Psoas muscle (tissue), 8 donors: Measurements from ENCODE around the gene MGRN1. TPM values are rescaled to one million over a fixed set of nuclear protein-coding genes. Genes with fewer than 3 reads are reported as not detected.

ENCODE experiments used
- ATAC-seq, 4 donors: fragments of 200-7000 bp; cut with Tn5 transposase; one replicate each; pipeline ENCODE4 v1.9.1; 2020; ENCODE audit warnings: moderate library complexity in 3 of 4, mild to moderate bottlenecking in 2 of 4
- DNase-seq, 2 donors: peaks; one replicate each; pipeline ENCODE4 v3.0.0-alpha.2; 2020
- H3K27ac ChIP-seq: fragments of 200-600 bp; one replicate; pipeline ENCODE4 v1.8.0; 2022
- H3K27me3 ChIP-seq, 3 donors: fragments of 200-600 bp in 1 of 3; one replicate each; pipeline versions ENCODE4 v1.6.1 to v1.8.0; 2013 to 2022; ENCODE audit warnings: low read length in 2 of 3, mild to moderate bottlenecking in 2 of 3, moderate library complexity in 1 of 3; ENCODE audit not compliant: insufficient read depth in 3 of 3
- H3K36me3 ChIP-seq, 2 donors: fragments of 200-600 bp in 1 of 2; one replicate each; pipeline versions ENCODE4 v1.6.1 to v1.8.0; 2013 to 2022; ENCODE audit warnings: low read depth in 1 of 2, mild to moderate bottlenecking in 1 of 2, moderate library complexity in 1 of 2; ENCODE audit not compliant: insufficient read depth in 1 of 2
- H3K4me1 ChIP-seq: fragments of 200-600 bp; one replicate; pipeline ENCODE4 v1.8.0; 2022
- H3K4me3 ChIP-seq: fragments of 200-600 bp; one replicate; pipeline ENCODE4 v1.8.0; 2022; ENCODE audit warnings: mild to moderate bottlenecking
- H3K9me3 ChIP-seq: fragments of 200-600 bp; one replicate; pipeline ENCODE4 v1.8.0; 2022
- WGBS, 3 donors: extraction: QIAGEN DNeasy Blood & Tissue Kit; methylation state at CpG; one replicate each; pipeline versions ENCODE4 v1.1.6 to v1.1.7; 2013; 5-methylcytosine and 5-hydroxymethylcytosine counted together
- intact Hi-C, 2 donors: fragments of 100-400 bp; cut with DNase I; formaldehyde crosslinking; loops; one replicate each; pipeline versions ENCODE4 v1.11.0 to v1.14.2; 2022
- polyA plus RNA-seq, 3 donors: library from polyadenylated mRNA; stranded (reverse); fragments of 200-250 nt; gene quantifications; one replicate each; pipeline ENCODE4 v1.2.3, GENCODE V29; 2013
- total RNA-seq, 4 donors: library from RNA; stranded (reverse); fragmentation: NEBNext Ultra II Directional in 2 of 4; extraction: Animal tissue kit (Norgen Biotek cat#: 25700) in 2 of 4; gene quantifications; one replicate each; pipeline versions ENCODE4 v1.2.1 to v1.2.4, GENCODE V29; 2021 to 2023
- TF ChIP-seq, protein P1 (sequence below): fragments of 200-600 bp; IDR thresholded peaks from one replicate; pipeline ENCODE4 v1.8.0; 2022; ENCODE audit warnings: antibody characterized with exemption
- donor health status: healthy with polysubstance abuse.
- donor health status: DM: no; HTN: no; CAD: no; lungs with moderate emphysema.
- donor health status: Bipolar disorder and iron deficiency.
- donor health status: healthy.
- donor health status: DM: yes; HTN: yes; CAD: no.
- donor health status: DM: no; HTN: no; CAD: no.
- donor health status: DM: no; HTN: no; CAD: no.
- donor health status: DM: yes; HTN: yes; CAD: no.

The MGRN1 gene
- total and polyA plus RNA-seq, 7 donors, result 20.2 to 63.1 (median 44.2) TPM

DNA sequence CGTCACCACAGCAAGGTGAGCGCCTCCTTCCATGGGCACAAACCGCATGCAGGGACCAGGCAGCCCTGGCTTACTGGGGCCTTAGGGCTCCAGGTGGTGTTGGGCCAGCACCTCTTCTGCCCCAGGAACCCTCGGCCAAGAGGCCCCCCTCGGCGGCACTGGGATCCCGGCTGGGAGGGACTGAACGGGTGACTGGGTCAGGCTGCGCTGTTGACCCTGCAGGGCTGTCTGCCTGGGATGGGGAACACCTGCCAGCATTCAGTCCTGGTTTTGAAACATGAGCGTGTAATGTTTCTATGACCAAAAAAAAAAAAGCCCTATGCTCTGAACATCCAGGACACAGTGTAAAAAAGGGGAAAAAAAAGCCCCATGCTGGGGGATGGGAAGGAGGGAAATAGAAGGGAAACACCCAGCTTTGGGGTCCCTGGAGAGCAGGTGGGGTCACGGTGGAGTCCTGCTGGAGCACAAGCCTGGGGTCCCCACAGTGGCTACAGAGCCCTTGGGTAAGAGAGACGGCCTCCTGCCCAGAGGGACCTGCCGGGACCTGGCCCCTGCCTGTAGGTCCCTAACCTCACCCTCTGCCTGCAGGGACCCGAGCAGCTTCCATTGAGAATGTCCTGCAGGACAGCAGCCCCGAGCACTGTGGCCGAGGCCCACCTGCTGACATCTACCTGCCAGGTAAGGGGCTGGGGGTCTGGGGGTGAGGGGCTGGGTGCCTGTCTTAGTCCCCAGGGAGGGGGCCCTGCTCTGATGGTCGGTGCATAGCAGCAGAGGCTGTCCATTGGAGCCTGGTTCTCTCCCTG, 58.8 kb downstream of the MGRN1 start:
- H3K36me3 ChIP-seq, result peaks cover 2 to 72% of the 10 kb centered on the region in 2 donors
- TF ChIP-seq, protein P1, sequence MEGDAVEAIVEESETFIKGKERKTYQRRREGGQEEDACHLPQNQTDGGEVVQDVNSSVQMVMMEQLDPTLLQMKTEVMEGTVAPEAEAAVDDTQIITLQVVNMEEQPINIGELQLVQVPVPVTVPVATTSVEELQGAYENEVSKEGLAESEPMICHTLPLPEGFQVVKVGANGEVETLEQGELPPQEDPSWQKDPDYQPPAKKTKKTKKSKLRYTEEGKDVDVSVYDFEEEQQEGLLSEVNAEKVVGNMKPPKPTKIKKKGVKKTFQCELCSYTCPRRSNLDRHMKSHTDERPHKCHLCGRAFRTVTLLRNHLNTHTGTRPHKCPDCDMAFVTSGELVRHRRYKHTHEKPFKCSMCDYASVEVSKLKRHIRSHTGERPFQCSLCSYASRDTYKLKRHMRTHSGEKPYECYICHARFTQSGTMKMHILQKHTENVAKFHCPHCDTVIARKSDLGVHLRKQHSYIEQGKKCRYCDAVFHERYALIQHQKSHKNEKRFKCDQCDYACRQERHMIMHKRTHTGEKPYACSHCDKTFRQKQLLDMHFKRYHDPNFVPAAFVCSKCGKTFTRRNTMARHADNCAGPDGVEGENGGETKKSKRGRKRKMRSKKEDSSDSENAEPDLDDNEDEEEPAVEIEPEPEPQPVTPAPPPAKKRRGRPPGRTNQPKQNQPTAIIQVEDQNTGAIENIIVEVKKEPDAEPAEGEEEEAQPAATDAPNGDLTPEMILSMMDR, result no peak
- intact Hi-C loops, result no loop called here
- no peak overlapping the region for H3K4me3 ChIP-seq
- ATAC-seq (peak in 2 of 4 donors; percentile 3 to 16), DNase-seq (no peak)
- 69 to 80% (median 77%) methylated on average over 17 of the region's 17 CpGs for WGBS, 3 donors
- no peaks in the 10 kb centered on the region for H3K27me3 ChIP-seq
- H3K4me1 ChIP-seq, result peaks cover 29% of the 10 kb centered on the region
- H3K9me3 ChIP-seq, result no peaks in the 10 kb centered on the region
- peak overlapping the region; percentile 70 for H3K27ac ChIP-seq

DNA sequence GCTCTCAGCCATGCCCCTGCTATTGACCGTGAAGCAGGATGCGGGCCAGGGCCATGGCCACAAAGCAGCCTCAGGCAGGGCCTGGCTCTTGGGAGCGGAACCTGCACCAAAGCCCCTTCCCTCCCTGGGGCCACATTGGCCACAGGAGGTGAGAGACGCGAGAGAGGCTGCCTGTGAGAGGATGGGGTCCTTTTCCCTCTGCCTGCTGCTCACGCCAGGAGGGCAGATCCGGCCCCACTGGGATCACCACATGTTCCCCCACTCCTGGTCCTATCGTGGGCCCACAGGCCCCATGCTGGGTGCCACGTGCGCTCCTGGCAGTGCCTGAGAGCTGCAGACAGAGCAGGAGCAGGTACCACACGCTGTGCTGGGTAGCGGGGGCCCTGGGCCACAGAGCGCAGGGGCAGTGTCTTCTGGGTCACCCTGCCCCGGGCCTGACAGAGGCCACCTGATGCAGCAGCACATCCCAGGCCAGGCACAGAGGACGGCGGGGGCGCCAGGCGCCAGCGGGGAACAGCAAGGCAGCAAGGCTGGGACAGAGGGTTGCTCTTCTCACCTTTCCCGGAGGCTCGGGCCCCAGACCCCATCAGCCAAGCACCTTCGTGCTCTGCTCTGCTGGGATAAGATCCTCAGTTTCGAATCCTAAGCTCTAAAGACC, 59.6 kb downstream of the MGRN1 start:
- Histone ChIP-seq H3K4me3 (no peak overlapping the region), H3K4me1 (peaks cover 30% of the 10 kb centered on the region), H3K27me3 (no peaks in the 10 kb centered on the region), H3K9me3 (no peaks in the 10 kb centered on the region), H3K36me3 (peaks cover 2 to 75% of the 10 kb centered on the region in 2 donors), H3K27ac (peak overlapping the region; percentile 70)
- ATAC-seq (no peak), DNase-seq (no peak)
- 88% methylated on average over 19 to 23 of the region's 23 CpGs for WGBS, 3 donors
- intact Hi-C loops, result no loop called here
- TF ChIP-seq, protein P1, result no peak

DNA sequence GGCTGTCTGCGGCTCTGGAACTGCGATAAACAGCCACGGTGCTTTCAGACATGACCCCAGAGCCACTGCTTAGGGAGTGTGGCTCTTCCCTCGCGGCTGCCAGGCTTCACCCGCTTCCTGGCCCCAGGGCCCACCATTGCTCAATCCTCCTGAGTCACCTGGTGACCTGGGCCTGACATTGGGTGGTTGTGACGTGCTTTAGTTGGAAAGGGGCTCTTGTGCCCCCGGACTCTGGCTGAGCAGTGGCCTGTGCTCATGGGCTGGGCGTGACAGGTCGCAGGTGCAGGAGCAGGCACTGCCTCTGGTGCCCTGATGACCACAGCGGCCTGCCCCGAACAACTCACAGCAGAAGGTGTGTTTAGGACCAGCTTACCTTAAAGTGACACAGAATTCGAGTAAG, 60.1 kb downstream of the MGRN1 start:
- Histone ChIP-seq H3K9me3 (no peaks in the 10 kb centered on the region), H3K4me1 (peaks cover 30% of the 10 kb centered on the region), H3K36me3 (peaks cover 2 to 74% of the 10 kb centered on the region in 2 donors), H3K4me3 (no peak overlapping the region), H3K27ac (peak overlapping the region; percentile 70), H3K27me3 (no peaks in the 10 kb centered on the region)
- peak in 1 of 2 donors; percentile 62 for DNase-seq
- peak; percentile 46 to 58 (median 46) for ATAC-seq
- intact Hi-C loops, result no loop called here
- TF ChIP-seq, protein P1, result no peak
- 71 to 78% (median 77%) methylated on average over 13 of the region's 13 CpGs for WGBS, 3 donors

DNA sequence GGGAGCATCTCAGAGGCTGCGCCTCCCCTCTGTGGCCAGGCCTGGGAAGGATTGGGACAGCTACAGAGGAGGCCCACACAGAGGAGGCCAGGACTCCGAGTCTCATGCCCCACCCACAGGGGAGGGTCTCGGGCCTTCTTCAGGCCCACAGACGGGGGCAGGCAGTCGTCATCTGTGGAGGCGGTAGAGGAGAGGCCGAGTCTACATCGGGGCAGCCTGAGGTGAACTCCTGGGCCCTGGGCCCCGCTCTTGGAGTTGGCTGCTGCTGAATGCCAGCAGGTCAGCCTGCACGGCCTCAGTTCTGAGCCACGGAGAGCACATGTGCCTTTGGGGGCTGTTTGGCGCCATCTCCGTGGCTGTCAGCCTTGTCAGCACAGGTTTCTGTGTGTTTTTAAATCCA, 60.7 kb downstream of the MGRN1 start:
- Histone ChIP-seq H3K9me3 (no peaks in the 10 kb centered on the region), H3K4me1 (peaks cover 30% of the 10 kb centered on the region), H3K27me3 (no peaks in the 10 kb centered on the region), H3K4me3 (no peak overlapping the region), H3K27ac (peak overlapping the region; percentile 70), H3K36me3 (peaks cover 2 to 72% of the 10 kb centered on the region in 2 donors)
- WGBS, 3 donors, result 62 to 74% (median 72%) methylated on average over 12 to 13 of the region's 13 CpGs
- DNase-seq (peak in 1 of 2 donors; percentile 53), ATAC-seq (peak in 2 of 4 donors; percentile 36 to 63)
- TF ChIP-seq, protein P1, result no peak
- intact Hi-C loops, result no loop called here
